ENCODE results near the gene CKAP4. TPM values are rescaled to one million over a fixed set of nuclear protein-coding genes. Genes with fewer than 3 reads are reported as not detected.

The CKAP4 gene
- total and polyA plus RNA-seq, 2 of the 13 experiments (the other 11 are each of a cell fraction or from before 2014, with no cell fraction given): 39.2 to 70.2 TPM

- no peak for FAIRE-seq
- intact Hi-C loops (cut with micrococcal nuclease; ENCODE audit: unreplicated experiment): loop anchor here (5.0 kb wide), 1 partner anchor 102 kb away; no protein-coding TSS in a partner anchor
- no peak for DNase-seq (ENCODE audit: low spot score)
Measured at GRCh38 chr12:106245767-106246166, 2.1 kb downstream of the CKAP4 start.

More at GRCh38 chr12:106245767-106246166, 2.1 kb downstream of the CKAP4 start:
- WGBS (ENCODE audit: low lambda C conversion rate): 97% methylated on average over 12 of the region's 12 CpGs
- POLR2A ChIA-PET: interaction anchor here (0.7 kb wide), 1 partner anchor 27 kb away, joined by 3 read pairs; no protein-coding TSS in a partner anchor
- Histone ChIP-seq H3K4me2 (ENCODE audit: low read depth, low read length) (peak overlapping the region; percentile 95), H3K9ac (ENCODE audit: insufficient read depth, low read depth, low read length) (peak overlapping the region; percentile 83; the same call in 1 of the 2 replicates), H3K9me3 (ENCODE audit: low read length) (no peaks in the 10 kb centered on the region), H3K4me1 (ENCODE audit: insufficient read depth, low read length) (peaks cover 41% of the 10 kb centered on the region), H3K27ac (ENCODE audit: extremely low read length, insufficient read depth, low read length) (no peak overlapping the region), H3K79me2 (ENCODE audit: insufficient read depth, low read length) (peaks cover 7% of the 10 kb centered on the region), H3K27me3 (ENCODE audit: control insufficient read depth in 1 of 2, insufficient read depth in 2 of 2, low read length in 2 of 2) (peaks cover 0 to 4% of the 10 kb centered on the region in 2 experiments; a peak in 1 of 5 replicates), H3K4me3 (replicated peaks in 1 of 3; ENCODE audit: insufficient read depth in 1 of 3, low read depth in 2 of 3, low read length in 3 of 3) (peak overlapping the region in 1 of 3 experiments; percentile 80; a peak in 1 of 6 replicates), H2AFZ (ENCODE audit: low read length) (no peak overlapping the region), H3K36me3 (replicated peaks in 1 of 2; ENCODE audit: control insufficient read depth in 1 of 2, insufficient read depth in 2 of 2, low read length in 2 of 2) (peaks cover 1 to 9% of the 10 kb centered on the region in 2 experiments; a peak in 3 of 5 replicates), H4K20me1 (ENCODE audit: insufficient read depth, low read length) (no peaks in the 10 kb centered on the region; the same call in 1 of the 2 replicates)
- in situ Hi-C loops (cut with HindIII; ENCODE audit: extremely low pct_ligation_motif_present, low pct_unique_long_range_greater_than_20kb): no loop called here
- no peak for TF ChIP-seq ZNF33A (CRISPR knock-in tag; IDR thresholded peaks at IDR 0.05; ENCODE audit: borderline replicate concordance)
- peak; percentile 27; the same call in 1 of the 2 replicates for TF ChIP-seq ZNF687 (CRISPR knock-in tag; IDR thresholded peaks at IDR 0.05)
- peak; percentile 76; the same call in 1 of the 2 replicates for TF ChIP-seq ZBTB33 (CRISPR knock-in tag; IDR thresholded peaks at IDR 0.05)
- ATAC-seq: no peak
- BruUV-seq (replicated peaks): no TSS peak
- CTCF ChIA-PET (ENCODE audit: low intra/inter-chr PET ratio, low total read pairs): no interaction called here

Data from HepG2 (cell line).